Measurements from ENCODE around the gene AFG3L2.
"Not testable (repeated sequence)": the region's sequence is repeated elsewhere in the genome, so short reads cannot be mapped to it uniquely, and the experiment has no call there.

AFG3L2 gene

GRCh38 chr18:12421732-12422131 lies 44.7 kb upstream of the AFG3L2 start:
- no peak for DNase-seq
- H3K27ac ChIP-seq, result no peak overlapping the region
- no peaks in the 10 kb centered on the region for H3K27me3 ChIP-seq (replicated peaks)
- no peak overlapping the region for H3K4me3 ChIP-seq (ENCODE audit: low read depth, low read length)
- in situ Hi-C loops (cut with HindIII; ENCODE audit: low pct_ligation_motif_present, low sequenced_read_pairs), result no loop called here
- TF ChIP-seq CTCF (IDR thresholded peaks at IDR 0.05; ENCODE audit: low read depth, low read length, missing control alignments), result no peak
- H3K36me3 ChIP-seq (replicated peaks), result no peaks in the 10 kb centered on the region

GRCh38 chr18:12420821-12421421 lies 43.9 kb upstream of the AFG3L2 start:
- Histone ChIP-seq H3K4me3 (ENCODE audit: low read depth, low read length) (peak overlapping the region; percentile 24), H3K27me3 (replicated peaks) (no peaks in the 10 kb centered on the region), H3K27ac (no peak overlapping the region), H3K36me3 (replicated peaks) (no peaks in the 10 kb centered on the region)
- no peak for TF ChIP-seq CTCF (IDR thresholded peaks at IDR 0.05; ENCODE audit: low read depth, low read length, missing control alignments)
- in situ Hi-C loops (cut with HindIII; ENCODE audit: low pct_ligation_motif_present, low sequenced_read_pairs), result no loop called here
- DNase-seq, result no peak

GRCh38 chr18:12417687-12418086 lies 40.7 kb upstream of the AFG3L2 start:
- TF ChIP-seq CTCF (IDR thresholded peaks at IDR 0.05; ENCODE audit: low read depth, low read length, missing control alignments), result no peak
- no peaks in the 10 kb centered on the region for H3K27me3 ChIP-seq (replicated peaks)
- in situ Hi-C loops (cut with HindIII; ENCODE audit: low pct_ligation_motif_present, low sequenced_read_pairs), result no loop called here
- H3K36me3 ChIP-seq (replicated peaks), result no peaks in the 10 kb centered on the region
- H3K27ac ChIP-seq, result no peak overlapping the region
- DNase-seq, result no peak
- H3K4me3 ChIP-seq (ENCODE audit: low read depth, low read length), result no peak overlapping the region

GRCh38 chr18:12416098-12416729 lies 39.2 kb upstream of the AFG3L2 start:
- no peak for DNase-seq
- no peaks in the 10 kb centered on the region for H3K27me3 ChIP-seq (replicated peaks)
- no peak overlapping the region for H3K4me3 ChIP-seq (ENCODE audit: low read depth, low read length)
- H3K27ac ChIP-seq, result no peak overlapping the region
- no peaks in the 10 kb centered on the region for H3K36me3 ChIP-seq (replicated peaks)
- no peak for TF ChIP-seq CTCF (IDR thresholded peaks at IDR 0.05; ENCODE audit: low read depth, low read length, missing control alignments)
- in situ Hi-C loops (cut with HindIII; ENCODE audit: low pct_ligation_motif_present, low sequenced_read_pairs), result no loop called here

GRCh38 chr18:12411456-12411855 lies 34.4 kb upstream of the AFG3L2 start:
- Histone ChIP-seq H3K27me3 (replicated peaks) (no peaks in the 10 kb centered on the region), H3K36me3 (replicated peaks) (no peaks in the 10 kb centered on the region), H3K27ac (no peak overlapping the region), H3K4me3 (ENCODE audit: low read depth, low read length) (no peak overlapping the region)
- DNase-seq, result no peak
- in situ Hi-C loops (cut with HindIII; ENCODE audit: low pct_ligation_motif_present, low sequenced_read_pairs), result no loop called here
- no peak for TF ChIP-seq CTCF (IDR thresholded peaks at IDR 0.05; ENCODE audit: low read depth, low read length, missing control alignments)

GRCh38 chr18:12410747-12411146 lies 33.7 kb upstream of the AFG3L2 start:
- H3K27ac ChIP-seq; in situ Hi-C loops (cut with HindIII; ENCODE audit: low pct_ligation_motif_present, low sequenced_read_pairs); DNase-seq: not testable (repeated sequence)

More at GRCh38 chr18:12410747-12411146, 33.7 kb upstream of the AFG3L2 start:
- H3K36me3 ChIP-seq (replicated peaks); H3K27me3 ChIP-seq (replicated peaks); H3K4me3 ChIP-seq (ENCODE audit: low read depth, low read length): not testable (repeated sequence)

All from brain microvascular endothelial cell (primary cell).